Testis (tissue), 3 donors: Measurements from ENCODE around the gene KMT2B. TPM values are rescaled to one million over a fixed set of nuclear protein-coding genes. Genes with fewer than 3 reads are reported as not detected.

Source experiments
- DNase-seq: peaks from one replicate; pipeline ENCODE4 v3.0.0-alpha.2; 2019
- H3K27ac ChIP-seq, 2 donors: fragments of 200-600 bp; sonication (generic); one replicate each; pipeline ENCODE4 v1.5.1; 2019
- H3K27me3 ChIP-seq: fragments of 200-600 bp; sonication (generic); one replicate; pipeline ENCODE4 v1.5.1; 2019
- H3K36me3 ChIP-seq: fragments of 200-600 bp; sonication (generic); one replicate; pipeline ENCODE4 v1.5.1; 2017; ENCODE audit warnings: low read depth; ENCODE audit errors: missing control alignments
- H3K4me1 ChIP-seq: fragments of 200-600 bp; sonication (generic); one replicate; pipeline ENCODE4 v1.5.1; 2019
- H3K4me3 ChIP-seq, 2 donors: fragments of 200-600 bp; sonication (generic); one replicate each; pipeline ENCODE4 v1.5.1; 2017 to 2019
- H3K9me3 ChIP-seq: fragments of 200-600 bp; sonication (generic); one replicate; pipeline ENCODE4 v1.5.1; 2017
- POLR2A ChIP-seq: fragments of 450-650 bp; IDR thresholded peaks from one replicate; pipeline ENCODE4 v1.6.1; 2017; ENCODE audit warnings: antibody characterized with exemption, mild to moderate bottlenecking, moderate library complexity
- WGBS, 2 donors: methylation state at CpG; one replicate each; pipeline ENCODE4 v1.1.5; 2018; 5-methylcytosine and 5-hydroxymethylcytosine counted together
- intact Hi-C: fragments of 100-400 bp; cut with DNase I; formaldehyde crosslinking; loops from one replicate; pipeline ENCODE4 v1.15.1; 2023; ENCODE audit warnings: low total_unique reads
- polyA plus RNA-seq: library from polyadenylated mRNA; stranded (reverse); fragments of 350-450 nt; fragmentation: Illumina TruSeq; extraction: RNeasy Lipid Tissue Mini Kit (QIAGEN cat#74804); gene quantifications from one replicate; pipeline ENCODE4 v1.2.3, GENCODE V29; 2014; ENCODE audit warnings: low read depth, low replicate concordance; ENCODE audit not compliant: insufficient read depth
- total RNA-seq, 2 donors: library from RNA; depleted of rRNA; stranded (reverse); fragments of >200 nt; gene quantifications; one replicate each; pipeline ENCODE4 v1.2.3, GENCODE V29; 2016
- TF ChIP-seq, protein P1 (sequence below), 3 experiments: fragments of 450-650 bp in 2 of 3; fragments of 200-600 bp in 1 of 3; sonication (generic) in 1 of 3; IDR thresholded peaks; one replicate each; pipeline ENCODE4 v1.5.1; 2016 to 2019; ENCODE audit warnings: antibody characterized with exemption in 3 of 3, mild to moderate bottlenecking in 2 of 3, moderate library complexity in 1 of 3

Gene KMT2B
- total and polyA plus RNA-seq, 3 donors from 2014 or later = 73.3 to 110 (median 109) TPM

DNA sequence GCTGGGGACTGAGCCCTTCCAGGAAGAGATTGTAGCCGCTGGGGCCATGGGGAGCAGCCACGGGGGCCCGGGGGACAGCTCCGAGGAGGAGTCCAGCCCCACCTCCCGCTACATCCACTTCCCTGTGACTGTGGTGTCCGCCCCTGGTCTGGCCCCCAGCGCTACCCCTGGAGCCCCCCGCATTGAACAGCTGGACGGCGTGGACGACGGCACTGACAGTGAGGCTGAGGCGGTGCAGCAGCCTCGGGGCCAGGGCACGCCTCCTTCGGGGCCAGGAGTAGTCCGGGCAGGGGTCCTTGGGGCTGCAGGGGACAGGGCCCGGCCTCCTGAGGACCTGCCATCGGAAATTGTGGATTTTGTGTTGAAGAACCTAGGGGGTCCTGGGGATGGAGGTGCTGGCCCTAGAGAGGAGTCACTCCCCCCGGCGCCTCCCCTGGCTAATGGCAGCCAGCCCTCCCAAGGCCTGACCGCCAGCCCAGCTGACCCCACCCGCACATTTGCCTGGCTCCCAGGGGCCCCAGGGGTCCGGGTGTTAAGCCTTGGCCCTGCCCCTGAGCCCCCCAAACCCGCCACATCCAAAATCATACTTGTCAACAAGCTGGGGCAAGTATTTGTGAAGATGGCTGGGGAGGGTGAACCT lies 14.9 kb downstream of the KMT2B start:
- Histone ChIP-seq H3K4me3 (no peak overlapping the region), H3K27me3 (no peaks in the 10 kb centered on the region), H3K36me3 (no peaks in the 10 kb centered on the region), H3K27ac (no peak overlapping the region), H3K4me1 (no peaks in the 10 kb centered on the region), H3K9me3 (no peaks in the 10 kb centered on the region)
- 84 to 89% methylated on average over 10 to 25 of the region's 25 CpGs for WGBS, 2 donors
- no peak for TF ChIP-seq POLR2A
- TF ChIP-seq, protein P1, sequence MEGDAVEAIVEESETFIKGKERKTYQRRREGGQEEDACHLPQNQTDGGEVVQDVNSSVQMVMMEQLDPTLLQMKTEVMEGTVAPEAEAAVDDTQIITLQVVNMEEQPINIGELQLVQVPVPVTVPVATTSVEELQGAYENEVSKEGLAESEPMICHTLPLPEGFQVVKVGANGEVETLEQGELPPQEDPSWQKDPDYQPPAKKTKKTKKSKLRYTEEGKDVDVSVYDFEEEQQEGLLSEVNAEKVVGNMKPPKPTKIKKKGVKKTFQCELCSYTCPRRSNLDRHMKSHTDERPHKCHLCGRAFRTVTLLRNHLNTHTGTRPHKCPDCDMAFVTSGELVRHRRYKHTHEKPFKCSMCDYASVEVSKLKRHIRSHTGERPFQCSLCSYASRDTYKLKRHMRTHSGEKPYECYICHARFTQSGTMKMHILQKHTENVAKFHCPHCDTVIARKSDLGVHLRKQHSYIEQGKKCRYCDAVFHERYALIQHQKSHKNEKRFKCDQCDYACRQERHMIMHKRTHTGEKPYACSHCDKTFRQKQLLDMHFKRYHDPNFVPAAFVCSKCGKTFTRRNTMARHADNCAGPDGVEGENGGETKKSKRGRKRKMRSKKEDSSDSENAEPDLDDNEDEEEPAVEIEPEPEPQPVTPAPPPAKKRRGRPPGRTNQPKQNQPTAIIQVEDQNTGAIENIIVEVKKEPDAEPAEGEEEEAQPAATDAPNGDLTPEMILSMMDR (IDR thresholded peaks at IDR 0.05) = no peak
- no peak for DNase-seq
- intact Hi-C loops = no loop called here

DNA sequence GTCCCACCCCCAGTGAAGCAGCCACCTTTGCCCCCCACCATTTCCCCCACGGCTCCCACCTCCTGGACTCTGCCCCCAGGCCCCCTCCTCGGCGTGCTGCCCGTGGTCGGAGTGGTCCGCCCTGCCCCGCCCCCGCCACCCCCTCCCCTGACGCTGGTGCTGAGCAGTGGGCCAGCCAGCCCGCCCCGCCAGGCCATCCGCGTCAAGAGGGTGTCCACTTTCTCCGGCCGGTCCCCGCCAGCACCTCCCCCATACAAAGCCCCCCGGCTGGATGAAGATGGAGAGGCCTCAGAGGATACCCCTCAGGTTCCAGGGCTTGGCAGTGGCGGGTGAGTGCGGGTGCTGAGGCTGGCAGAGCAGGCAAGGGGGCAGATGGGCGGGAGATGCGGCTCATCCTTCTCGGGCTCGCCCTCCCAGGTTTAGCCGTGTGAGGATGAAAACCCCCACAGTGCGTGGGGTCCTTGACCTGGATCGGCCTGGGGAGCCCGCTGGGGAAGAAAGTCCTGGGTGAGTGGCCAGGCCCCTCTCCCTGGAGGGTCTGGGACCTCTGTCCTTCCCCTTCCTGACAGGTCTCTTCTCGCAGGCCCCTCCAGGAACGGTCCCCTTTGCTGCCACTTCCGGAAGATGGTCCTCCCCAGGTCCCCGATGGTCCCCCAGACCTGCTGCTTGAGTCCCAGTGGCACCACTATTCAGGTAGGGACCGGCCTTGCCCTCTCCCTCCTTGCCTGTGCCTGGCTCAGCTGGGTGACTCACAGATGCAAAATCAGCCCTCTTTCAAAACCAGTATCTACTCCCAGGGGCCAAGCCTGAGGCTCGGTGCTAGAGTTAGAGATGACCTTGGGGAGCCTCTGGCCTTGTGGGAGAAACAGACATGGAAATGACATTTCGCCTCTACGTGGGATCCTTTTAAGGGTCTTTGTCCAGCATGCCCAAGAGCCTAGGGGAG lies 15.7 kb downstream of the KMT2B start:
- Histone ChIP-seq H3K4me1 (no peaks in the 10 kb centered on the region), H3K9me3 (no peaks in the 10 kb centered on the region), H3K27me3 (no peaks in the 10 kb centered on the region), H3K36me3 (no peaks in the 10 kb centered on the region), H3K4me3 (no peak overlapping the region), H3K27ac (no peak overlapping the region)
- intact Hi-C loops = no loop called here
- WGBS, 2 donors = 86 to 92% methylated on average over 29 to 34 of the region's 35 CpGs
- DNase-seq = no peak
- TF ChIP-seq, protein P1 (IDR thresholded peaks at IDR 0.05) = no peak
- TF ChIP-seq POLR2A = no peak

DNA sequence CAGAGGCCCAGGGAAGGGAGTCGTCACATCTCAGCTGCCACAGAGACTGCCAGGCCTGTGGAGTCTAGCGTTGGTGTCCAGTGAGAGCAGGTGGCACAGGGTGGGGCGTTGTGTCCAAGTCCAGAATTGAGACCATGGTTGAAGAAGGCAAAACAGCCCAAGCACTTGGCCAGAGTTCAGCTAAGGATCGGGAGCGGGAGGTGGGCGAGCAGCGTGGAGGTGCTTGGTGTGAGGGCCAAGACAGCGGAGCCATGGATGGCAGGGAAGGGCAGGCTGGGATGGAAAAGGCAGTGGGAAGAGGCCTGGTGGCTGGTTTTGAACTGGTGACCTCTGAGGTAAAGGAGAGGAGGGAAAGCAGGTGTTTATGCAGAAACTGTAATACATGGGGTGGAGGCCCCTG lies 16.5 kb downstream of the KMT2B start:
- Histone ChIP-seq H3K4me3 (no peak overlapping the region), H3K27ac (no peak overlapping the region), H3K4me1 (no peaks in the 10 kb centered on the region), H3K27me3 (no peaks in the 10 kb centered on the region), H3K36me3 (no peaks in the 10 kb centered on the region), H3K9me3 (no peaks in the 10 kb centered on the region)
- TF ChIP-seq POLR2A = no peak
- TF ChIP-seq, protein P1 (IDR thresholded peaks at IDR 0.05) = no peak
- 89 to 95% methylated on average over 8 of the region's 8 CpGs for WGBS, 2 donors
- DNase-seq = no peak
- intact Hi-C loops = no loop called here

DNA sequence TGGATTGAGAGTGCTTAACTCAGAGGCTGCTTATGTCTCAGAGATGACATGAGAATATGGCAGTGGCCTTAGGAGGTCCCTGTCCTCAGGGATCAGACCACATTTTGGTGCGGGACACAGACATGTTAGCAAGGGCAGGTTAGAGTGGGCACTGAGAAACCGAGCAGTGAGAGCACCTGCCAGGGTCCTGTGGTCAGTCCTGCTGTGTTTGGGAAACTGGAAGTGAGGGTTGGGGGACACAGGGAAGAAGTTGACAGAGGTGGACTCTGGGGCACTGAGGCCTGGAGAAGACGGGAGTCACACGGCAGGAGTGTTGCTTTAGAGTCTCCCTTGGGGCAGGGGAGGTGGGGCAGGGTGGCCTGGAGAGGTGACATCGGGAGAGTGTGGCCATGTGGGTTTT lies 17.1 kb downstream of the KMT2B start:
- H3K27ac ChIP-seq = no peak overlapping the region
- no peaks in the 10 kb centered on the region for H3K9me3 ChIP-seq
- H3K36me3 ChIP-seq = no peaks in the 10 kb centered on the region
- 79 to 82% methylated on average over 5 of the region's 5 CpGs for WGBS, 2 donors
- intact Hi-C loops = no loop called here
- no peak for DNase-seq
- peaks cover 3% of the 10 kb centered on the region for H3K4me1 ChIP-seq
- no peak overlapping the region for H3K4me3 ChIP-seq
- no peak for TF ChIP-seq POLR2A
- TF ChIP-seq, protein P1 (IDR thresholded peaks at IDR 0.05) = no peak
- no peaks in the 10 kb centered on the region for H3K27me3 ChIP-seq
